Spleen (tissue), 13 donors: ENCODE results near the gene OGN. TPM values are rescaled to one million over a fixed set of nuclear protein-coding genes. Genes with fewer than 3 reads are reported as not detected.

Experiments used
- DNase-seq: peaks from one replicate; pipeline ENCODE4 v3.0.0-alpha.2; 2020
- H3K27ac ChIP-seq, 8 donors: fragments of 200-600 bp; sonication (generic) in 7 of 8; 1 replicate in 4 of 8; 2 replicates in 4 of 8; pipeline versions ENCODE4 v1.5.0 to v1.8.0; 2016 to 2021; ENCODE audit warnings: inconsistent platforms in 4 of 8, mild to moderate bottlenecking in 4 of 8, moderate library complexity in 1 of 8
- H3K27me3 ChIP-seq, 7 donors: fragments of 200-600 bp; sonication (generic) in 6 of 7; replicated peaks in 1 of 7; 1 replicate in 4 of 7; 2 replicates in 3 of 7; pipeline versions ENCODE4 v1.5.0 to v1.8.0; 2016 to 2021; ENCODE audit warnings: inconsistent platforms in 3 of 7, mild to moderate bottlenecking in 1 of 7
- H3K36me3 ChIP-seq, 6 donors: fragments of 200-600 bp; sonication (generic) in 5 of 6; 1 replicate in 4 of 6; 2 replicates in 2 of 6; pipeline versions ENCODE4 v1.5.0 to v1.8.0; 2016 to 2021; ENCODE audit warnings: inconsistent platforms in 2 of 6
- H3K4me1 ChIP-seq, 6 donors: fragments of 200-600 bp; sonication (generic) in 5 of 6; 1 replicate in 3 of 6; 2 replicates in 3 of 6; pipeline versions ENCODE4 v1.5.0 to v1.8.0; 2016 to 2021; ENCODE audit warnings: inconsistent platforms in 3 of 6
- H3K4me3 ChIP-seq, 8 donors: fragments of 200-600 bp; sonication (generic) in 7 of 8; 1 replicate in 4 of 8; 2 replicates in 4 of 8; pipeline versions ENCODE4 v1.5.0 to v1.8.0; 2016 to 2021; ENCODE audit warnings: inconsistent platforms in 4 of 8, mild to moderate bottlenecking in 4 of 8, moderate library complexity in 2 of 8
- H3K9me3 ChIP-seq, 8 donors: fragments of 200-600 bp; sonication (generic) in 7 of 8; 1 replicate in 4 of 8; 2 replicates in 4 of 8; pipeline versions ENCODE4 v1.5.0 to v1.8.0; 2016 to 2021; ENCODE audit warnings: inconsistent platforms in 4 of 8
- CTCF ChIP-seq, 11 experiments: fragments of 200-600 bp in 7 of 11; fragments of 450-650 bp in 4 of 11; sonication (generic) in 4 of 11; IDR thresholded peaks in 8 of 11; conservative IDR thresholded peaks in 3 of 11; 1 replicate in 7 of 11; 2 replicates in 4 of 11; pipeline versions ENCODE4 v1.4.0 to v1.8.0; 2016 to 2021; ENCODE audit warnings: antibody characterized with exemption in 11 of 11, inconsistent platforms in 4 of 11, mild to moderate bottlenecking in 1 of 11
- POLR2A ChIP-seq, 3 donors: fragments of 450-650 bp; IDR thresholded peaks; one replicate each; pipeline ENCODE4 v1.5.1; 2017; ENCODE audit warnings: antibody characterized with exemption in 3 of 3, mild to moderate bottlenecking in 1 of 3
- POLR2AphosphoS5 ChIP-seq, 3 donors: sonication (generic); formaldehyde crosslinking; IDR thresholded peaks; one replicate each; pipeline ENCODE4 v1.5.1; 2017; ENCODE audit warnings: antibody characterized with exemption in 3 of 3
- WGBS, 5 donors: extraction: QIAGEN DNeasy Blood & Tissue Kit in 3 of 5; methylation state at CpG; one replicate each; pipeline versions ENCODE4 v1.1.5 to v1.1.7; 2013 to 2018; 5-methylcytosine and 5-hydroxymethylcytosine counted together
- intact Hi-C: fragments of 100-400 bp; cut with DNase I; formaldehyde crosslinking; loops from one replicate; pipeline ENCODE4 v1.15.0; 2023; ENCODE audit warnings: low total_unique reads
- long read RNA-seq, 2 donors: transcript quantifications; one replicate each; lab custom pipeline, GENCODE V29; 2026
- polyA plus RNA-seq, 3 donors: library from polyadenylated mRNA; stranded (reverse); fragments of 200-250 nt; gene quantifications; one replicate each; pipeline ENCODE4 v1.2.1, GENCODE V29; 2013
- total RNA-seq, 7 donors: library from RNA; depleted of rRNA in 3 of 7; stranded (reverse); fragments of >200 nt in 3 of 7; fragmentation: NEBNext Ultra II Directional in 4 of 7; extraction: Animal tissue kit (Norgen Biotek cat#: 25700) in 4 of 7; gene quantifications; one replicate each; pipeline versions ENCODE4 v1.1.0 to v1.2.1, GENCODE V29; 2016 to 2021
- donor health status: healthy with polysubstance abuse.
- donor health status: DM: no; HTN: no; CAD: no; lungs with moderate emphysema.
- donor health status: DM: no; HTN: no; CAD: no.
- donor health status: Bipolar disorder and iron deficiency.
- donor health status: healthy.
- donor health status: DM: no; HTN: no; CAD: no.
- donor health status: DM: yes; HTN: yes; CAD: no.

OGN gene
- 1 to 10 TPM in 1 of 7 donors, under 1 TPM in 5, not detected in 1; 0.14 to 1.2 (median 0.61) TPM for total RNA-seq
- polyA plus RNA-seq = 1 to 10 TPM in 1 of 3 donors, under 1 TPM in 2; 0.48 to 1.3 (median 0.57) TPM
- long read RNA-seq, donor 1, partial matches to known transcripts = 45 of 48 reads
- long read RNA-seq, donor 1, other reads (novel, unspliced or antisense) = 0 of 48 reads
- long read RNA-seq, donor 2, transcript OGN-202 (7 exons, 2,743 nt) = major isoform, 6 of 27 reads
- long read RNA-seq, donor 2, partial matches to known transcripts = 21 of 27 reads
- long read RNA-seq, donor 2, other reads (novel, unspliced or antisense) = 0 of 27 reads

GRCh38 chr9:92404042-92404836 is at the start of gene OGN:
TSS of gene OGN (minus strand) at chr9:92404578. CDS start at chr9:92403407, 1,171 bp downstream.
- no peaks in the 10 kb centered on the region for H3K9me3 ChIP-seq
- TF ChIP-seq POLR2A (IDR thresholded peaks at IDR 0.05) = no peak
- no peak for TF ChIP-seq POLR2AphosphoS5 (IDR thresholded peaks at IDR 0.05)
- TF ChIP-seq CTCF (IDR thresholded peaks at IDR 0.05 in 8 of 11, conservative IDR thresholded peaks at IDR 0.05 in 3 of 11) = no peak
- H3K4me1 ChIP-seq = peaks cover 0 to 20% (median 12%) of the 10 kb centered on the region in 6 donors
- H3K27me3 ChIP-seq = no peaks in the 10 kb centered on the region
- 76 to 84% (median 78%) methylated on average over 5 of the region's 5 CpGs for WGBS, 5 donors
- H3K36me3 ChIP-seq = no peaks in the 10 kb centered on the region
- no peak within 1 kb of the TSS for H3K27ac ChIP-seq
- intact Hi-C loops = no loop called here
- H3K4me3 ChIP-seq = no peak within 1 kb of the TSS
- DNase-seq = no peak

- intact Hi-C loops = no loop called here
- TF ChIP-seq POLR2A (IDR thresholded peaks at IDR 0.05) (no peak), CTCF (IDR thresholded peaks at IDR 0.05 in 8 of 11, conservative IDR thresholded peaks at IDR 0.05 in 3 of 11) (no peak), POLR2AphosphoS5 (IDR thresholded peaks at IDR 0.05) (no peak)
- no peak for DNase-seq
- no peaks in the 10 kb centered on the region for H3K4me1 ChIP-seq
- H3K9me3 ChIP-seq = peaks cover 0 to 5% (median 0%) of the 10 kb centered on the region in 8 donors
- H3K27me3 ChIP-seq = no peaks in the 10 kb centered on the region
- H3K4me3 ChIP-seq = no peak overlapping the region
- H3K27ac ChIP-seq = no peak overlapping the region
- no peaks in the 10 kb centered on the region for H3K36me3 ChIP-seq
These were observed 42.2 kb upstream of the OGN start for GRCh38 chr9:92446536-92446935.

- no peak for DNase-seq
- Histone ChIP-seq H3K9me3 (no peaks in the 10 kb centered on the region), H3K27me3 (no peaks in the 10 kb centered on the region), H3K4me3 (no peak overlapping the region), H3K36me3 (no peaks in the 10 kb centered on the region), H3K27ac (no peak overlapping the region), H3K4me1 (peaks cover 0 to 2% (median 0%) of the 10 kb centered on the region in 6 donors)
- intact Hi-C loops = no loop called here
- TF ChIP-seq POLR2A (IDR thresholded peaks at IDR 0.05) (no peak), CTCF (IDR thresholded peaks at IDR 0.05 in 8 of 11, conservative IDR thresholded peaks at IDR 0.05 in 3 of 11) (no peak), POLR2AphosphoS5 (IDR thresholded peaks at IDR 0.05) (no peak)
- WGBS, 5 donors = 82 to 94% (median 87%) methylated on average over 3 to 4 of the region's 4 CpGs
These were observed 40.5 kb upstream of the OGN start for GRCh38 chr9:92444841-92445240.

- TF ChIP-seq POLR2A (IDR thresholded peaks at IDR 0.05) (no peak), POLR2AphosphoS5 (IDR thresholded peaks at IDR 0.05) (no peak), CTCF (IDR thresholded peaks at IDR 0.05 in 8 of 11, conservative IDR thresholded peaks at IDR 0.05 in 3 of 11) (no peak)
- no peak overlapping the region for H3K4me3 ChIP-seq
- intact Hi-C loops = no loop called here
- H3K27me3 ChIP-seq = no peaks in the 10 kb centered on the region
- H3K27ac ChIP-seq = peak overlapping the region in 4 of 8 donors; percentile 2 to 46 (median 32)
- no peaks in the 10 kb centered on the region for H3K9me3 ChIP-seq
- no peak for DNase-seq
- 68 to 75% (median 73%) methylated on average over 6 of the region's 6 CpGs for WGBS, 5 donors
- H3K36me3 ChIP-seq = no peaks in the 10 kb centered on the region
- H3K4me1 ChIP-seq = peaks cover 0 to 7% (median 0%) of the 10 kb centered on the region in 6 donors
These were observed 36.3 kb upstream of the OGN start for GRCh38 chr9:92440751-92441046.
